ENCODE results near the gene PHF19.

Gene PHF19

GRCh38 chr9:120891884-120892747, 15.1 kb upstream of the PHF19 start:
- no peak for DNase-seq (ENCODE audit: low read depth in 2 of 2)

GRCh38 chr9:120891245-120891883, 14.4 kb upstream of the PHF19 start:
- no peak for DNase-seq (ENCODE audit: low read depth in 2 of 2)

- DNase-seq (ENCODE audit: low read depth in 2 of 2), result no peak
Observed at GRCh38 chr9:120890320-120891244, 13.6 kb upstream of the PHF19 start.

- DNase-seq (ENCODE audit: low read depth in 2 of 2), result no peak
Observed at GRCh38 chr9:120889606-120890271, 12.8 kb upstream of the PHF19 start.

GRCh38 chr9:120888626-120889025, 11.6 kb upstream of the PHF19 start:
- DNase-seq (ENCODE audit: low read depth in 2 of 2), result no peak

GRCh38 chr9:120886490-120886967, 9.5 kb upstream of the PHF19 start:
- DNase-seq (ENCODE audit: low read depth in 2 of 2), result no peak

- no peak for DNase-seq (ENCODE audit: low read depth in 2 of 2)
Observed at GRCh38 chr9:120885958-120886357, 9.0 kb upstream of the PHF19 start.

GRCh38 chr9:120885457-120885856, 8.5 kb upstream of the PHF19 start:
- DNase-seq (ENCODE audit: low read depth in 2 of 2), result no peak

GRCh38 chr9:120883608-120883996, 6.6 kb upstream of the PHF19 start:
- DNase-seq (ENCODE audit: low read depth in 2 of 2), result no peak

GRCh38 chr9:120882935-120883607, 6.1 kb upstream of the PHF19 start:
- DNase-seq (ENCODE audit: low read depth in 2 of 2), result no peak

- DNase-seq (ENCODE audit: low read depth in 2 of 2), result no peak
Observed at GRCh38 chr9:120879446-120879845, 2.5 kb upstream of the PHF19 start.

GRCh38 chr9:120878188-120879130, 1.5 kb upstream of the PHF19 start:
- no peak for DNase-seq (ENCODE audit: low read depth in 2 of 2)

GRCh38 chr9:120877276-120878034, 467 bp upstream of the PHF19 start:
- DNase-seq (ENCODE audit: low read depth in 2 of 2), result peak in 1 of 2 donors; percentile 61

- DNase-seq (ENCODE audit: low read depth in 2 of 2), result peak; percentile 60 to 71
Observed at GRCh38 chr9:120875954-120876841, 790 bp downstream of the PHF19 start.

GRCh38 chr9:120875643-120875953, 1.4 kb downstream of the PHF19 start:
- no peak for DNase-seq (ENCODE audit: low read depth in 2 of 2)

GRCh38 chr9:120875195-120875565, 1.8 kb downstream of the PHF19 start:
- no peak for DNase-seq (ENCODE audit: low read depth in 2 of 2)

- DNase-seq (ENCODE audit: low read depth in 2 of 2), result no peak
Observed at GRCh38 chr9:120874226-120875194, 2.5 kb downstream of the PHF19 start.
